A204.1 (cell line): ENCODE measurements around the gene PROCA1.
"Not testable (repeated sequence)": the region's sequence is repeated elsewhere in the genome, so short reads cannot be mapped to it uniquely, and the experiment has no call there.

Experiments
- FAIRE-seq: peaks from 2 replicates; lab custom pipeline; 2012; peaks lifted over from hg19 to GRCh38; lab: Jason Lieb, UNC

PROCA1 gene

DNA sequence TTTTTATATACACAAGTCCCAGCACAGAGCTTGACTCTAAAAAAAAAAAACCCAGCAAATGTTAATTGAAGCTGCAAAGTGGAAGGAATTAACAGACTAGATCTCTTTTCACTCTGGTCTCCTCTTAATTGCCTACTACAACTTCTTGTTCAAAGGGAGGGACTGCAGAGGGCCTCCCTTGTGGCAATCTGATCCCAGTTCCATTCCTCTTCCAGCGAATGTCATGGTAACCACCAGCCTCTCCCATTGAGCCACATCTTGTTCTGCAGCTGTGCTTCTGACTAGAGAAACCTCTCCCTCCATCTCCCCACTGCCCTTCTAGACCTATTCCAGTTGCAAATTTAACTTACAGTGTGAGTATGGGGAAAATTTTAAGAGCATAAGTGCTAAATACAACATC is 43.8 kb downstream of the PROCA1 start:
- FAIRE-seq, result no peak

DNA sequence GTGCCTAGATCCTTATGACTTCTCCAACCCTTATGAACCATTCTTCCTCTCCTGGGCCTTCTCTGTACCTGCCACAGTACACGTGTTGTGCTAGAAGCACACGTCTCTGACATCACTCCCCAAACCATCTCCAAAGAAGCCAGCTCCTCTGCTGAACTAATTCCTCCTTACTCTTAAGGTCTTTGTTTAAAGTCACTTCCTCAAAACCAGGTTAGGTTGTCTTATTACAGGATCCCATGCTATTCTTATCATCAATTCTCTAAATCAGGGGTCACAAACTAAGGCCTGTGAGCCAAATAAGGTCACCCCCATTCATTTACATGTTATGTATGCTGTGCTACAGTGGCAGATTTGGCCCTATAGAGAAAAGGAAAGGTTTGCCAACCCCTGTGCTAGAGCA is 45.7 kb downstream of the PROCA1 start:
- no peak for FAIRE-seq

DNA sequence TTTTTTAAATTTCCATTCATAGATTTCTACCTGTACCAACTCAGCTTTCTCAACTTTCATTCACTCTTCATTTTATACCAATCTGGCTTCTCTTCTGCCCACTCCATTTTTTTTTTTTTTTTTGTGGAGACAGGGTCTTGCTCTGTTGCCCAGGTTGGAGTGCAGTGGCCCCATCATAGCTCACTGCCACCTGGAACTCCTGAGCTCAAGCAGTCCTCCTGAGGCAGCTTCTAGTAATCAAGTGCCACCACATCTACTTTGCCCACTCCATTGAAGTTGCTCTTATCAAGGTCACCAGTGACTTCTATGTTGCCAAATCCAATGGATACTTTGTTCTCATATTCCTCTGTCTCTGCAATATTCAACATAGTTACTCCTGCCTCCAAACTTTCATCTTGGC is 48.0 kb downstream of the PROCA1 start:
- no peak for FAIRE-seq

DNA sequence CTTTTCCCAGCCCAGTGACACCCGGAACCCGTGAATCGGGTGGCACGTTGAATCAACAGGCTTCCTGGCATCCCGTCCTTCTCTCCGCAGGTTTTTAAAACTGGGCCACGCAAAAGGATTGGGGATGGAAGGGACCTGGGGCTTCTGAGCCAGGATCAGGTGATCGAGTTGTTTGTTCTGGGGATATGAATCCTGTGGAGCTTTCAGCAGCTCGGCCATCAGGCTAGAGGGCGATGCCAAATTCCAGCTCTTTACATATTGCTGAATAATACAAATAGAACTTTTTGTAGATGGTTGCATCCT is 49.2 kb downstream of the PROCA1 start:
- FAIRE-seq, result no peak

DNA sequence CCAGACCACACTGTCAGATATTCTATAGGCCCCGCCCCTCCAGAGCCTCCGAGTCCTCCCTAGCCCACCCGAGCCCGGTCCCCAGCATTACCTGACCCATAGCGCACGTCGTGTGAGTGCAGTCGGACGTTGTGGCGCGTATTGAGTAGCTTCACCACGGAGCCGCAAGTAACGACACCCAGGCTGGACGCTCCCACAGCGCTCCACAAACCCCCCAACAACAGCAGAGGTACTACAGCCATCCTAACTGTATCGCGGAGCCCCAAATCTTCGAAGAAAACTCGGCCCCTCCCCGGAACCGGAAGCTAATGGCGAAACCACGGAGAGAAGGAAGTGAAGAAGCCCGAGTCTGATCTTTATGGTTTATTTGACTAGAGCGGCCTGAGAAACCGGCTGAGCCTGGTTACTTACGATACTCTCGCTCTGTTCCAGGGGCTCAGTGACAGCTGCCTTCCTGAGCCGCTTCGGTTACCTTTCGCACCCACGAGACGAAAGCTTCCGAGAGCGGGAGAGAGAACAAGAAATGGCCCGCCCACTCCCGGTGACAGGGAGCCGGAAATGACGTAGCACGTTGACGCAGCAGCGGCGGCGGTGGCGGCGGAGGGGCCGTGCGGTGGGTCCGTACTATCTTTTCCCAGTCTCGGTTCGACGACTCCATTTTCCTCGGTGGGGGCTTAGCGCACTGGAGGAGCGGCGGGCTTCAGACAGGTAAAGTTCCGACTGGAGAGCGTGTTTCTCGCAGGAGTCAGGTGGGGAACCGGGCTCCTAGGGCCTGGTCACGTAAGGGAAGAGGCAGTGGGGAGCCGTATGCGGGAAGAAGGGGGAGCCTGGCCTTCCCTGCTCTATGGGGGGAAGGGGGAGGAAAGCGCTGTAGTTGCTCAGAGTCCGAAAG is 49.8 kb downstream of the PROCA1 start, which contains the start of the genes SDF2 and SUPT6H:
TSS of gene SDF2 (minus strand) at position 272 of the 892 bp plus-strand sequence. CDS start at position 242, 30 bp downstream.
TSS of gene SUPT6H (plus strand) at position 571 of the 892 bp plus-strand sequence. CDS start 11,197 bp downstream, outside the sequence.
- no peak for FAIRE-seq

DNA sequence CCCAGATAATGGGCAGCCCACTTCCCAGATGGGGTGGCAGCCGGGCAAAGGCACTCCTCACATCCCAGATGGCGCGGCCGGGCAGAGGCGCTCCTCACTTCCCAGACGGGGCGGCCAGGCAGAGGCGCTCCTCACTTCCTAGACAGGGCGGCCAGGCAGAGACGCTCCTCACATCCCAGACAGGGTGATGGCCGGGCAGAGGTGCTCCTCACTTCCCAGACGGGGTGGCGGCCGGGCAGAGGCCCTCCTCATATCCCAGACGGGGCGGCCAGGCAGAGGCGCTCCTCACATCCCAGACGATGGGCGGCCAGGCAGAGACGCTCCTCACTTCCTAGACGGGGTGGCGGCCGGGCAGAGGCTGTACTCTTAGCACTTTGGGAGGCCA is 52.2 kb downstream of the PROCA1 start:
- FAIRE-seq, result not testable (repeated sequence)

DNA sequence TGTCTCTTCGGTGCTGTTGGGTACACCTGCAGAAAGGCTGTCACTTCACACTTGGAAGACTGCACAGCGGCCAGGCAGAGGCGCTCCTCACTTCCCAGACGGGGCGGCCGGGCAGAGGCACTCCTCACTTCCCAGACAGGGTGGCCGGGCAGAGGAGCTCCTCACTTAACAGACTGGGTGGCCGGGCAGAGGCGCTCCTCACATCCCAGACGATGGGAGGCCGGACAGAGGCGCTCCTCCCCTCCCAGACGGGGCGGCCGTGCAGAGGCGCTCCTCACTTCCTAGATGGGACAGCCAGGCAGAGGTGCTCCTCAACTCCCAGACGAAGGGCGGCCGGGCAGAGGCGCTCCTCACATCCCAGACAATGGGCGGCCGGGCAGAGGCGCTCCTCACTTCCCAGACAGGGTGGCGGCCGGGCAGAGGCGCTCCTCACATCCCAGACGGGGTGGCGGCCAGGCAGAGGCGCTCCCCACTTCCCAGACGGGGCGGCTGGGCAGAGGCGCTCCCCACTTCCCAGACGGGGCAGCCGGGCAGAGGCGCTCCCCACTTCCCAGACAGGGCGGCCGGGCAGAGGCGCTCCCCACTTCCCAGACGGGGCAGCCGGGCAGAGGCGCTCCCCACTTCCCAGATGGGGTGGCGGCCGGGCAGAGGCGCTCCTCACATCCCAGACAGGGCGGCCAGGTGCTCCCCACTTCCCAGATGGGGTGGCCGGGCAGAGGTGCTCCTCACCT is 52.8 kb downstream of the PROCA1 start:
- not testable (repeated sequence) for FAIRE-seq

DNA sequence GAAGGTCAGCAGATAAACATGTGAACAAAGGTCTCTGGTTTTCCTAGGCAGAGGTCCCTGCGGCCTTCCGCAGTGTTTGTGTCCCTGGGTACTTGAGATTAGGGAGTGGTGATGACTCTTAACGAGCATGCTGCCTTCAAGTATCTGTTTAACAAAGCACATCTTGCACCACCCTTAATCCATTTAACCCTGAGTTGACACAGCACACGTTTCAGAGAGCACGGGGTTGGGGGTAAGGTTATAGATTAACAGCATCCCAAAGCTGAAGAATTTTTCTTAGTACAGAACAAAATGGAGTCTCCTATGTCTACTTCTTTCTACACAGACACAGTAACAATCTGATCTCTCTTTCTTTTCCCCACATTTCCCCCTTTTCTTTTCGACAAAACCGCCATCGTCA is 53.3 kb downstream of the PROCA1 start:
- not testable (repeated sequence) for FAIRE-seq

DNA sequence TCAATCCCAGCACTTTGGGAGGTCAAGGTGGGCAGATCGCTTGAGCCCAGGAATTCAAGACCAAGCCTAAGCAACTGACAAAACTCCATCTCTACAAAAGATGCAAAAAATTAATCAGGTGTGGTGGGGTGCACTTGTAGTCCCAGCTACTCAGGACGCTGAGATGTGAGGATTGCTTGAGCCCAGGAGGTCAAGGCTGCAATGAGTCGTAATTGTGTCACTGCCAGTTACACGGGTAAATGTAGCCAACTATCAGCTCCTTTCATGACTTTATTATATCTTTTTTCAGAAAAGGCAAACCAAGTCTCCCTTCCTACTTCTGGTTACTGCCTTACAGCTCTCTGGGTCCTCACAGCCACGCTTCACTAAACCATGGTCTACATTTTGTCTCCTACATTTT is 53.9 kb downstream of the PROCA1 start:
- no peak for FAIRE-seq

DNA sequence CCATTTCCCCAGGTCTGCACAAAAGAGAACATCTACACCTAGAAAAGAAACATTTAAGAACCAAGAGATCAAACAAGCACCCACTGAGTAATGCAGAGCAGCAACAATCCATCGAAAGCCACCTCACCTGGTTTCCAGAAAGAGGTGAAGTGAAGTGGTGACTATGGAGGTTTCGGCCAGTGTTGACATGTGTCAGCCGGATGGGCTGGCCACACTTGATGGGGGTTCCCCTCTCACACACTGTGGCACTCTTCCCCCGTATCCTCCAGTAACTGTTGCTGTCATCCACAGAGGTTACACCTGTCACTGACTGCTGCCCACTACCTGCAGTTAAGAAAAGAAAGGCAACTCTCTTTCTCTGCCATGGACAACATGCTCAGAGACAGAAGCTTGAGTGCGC is 56.5 kb downstream of the PROCA1 start:
- no peak for FAIRE-seq
